Parietal lobe (tissue), 1 donor: Measurements from ENCODE around the gene KDM5A. TPM values are rescaled to one million over a fixed set of nuclear protein-coding genes. Genes with fewer than 3 reads are reported as not detected.

Experiments used
- total RNA-seq: library from RNA; depleted of rRNA; stranded (reverse); fragments of >200 nt; gene quantifications from one replicate; pipeline ENCODE4 v1.2.3, GENCODE V29; 2014

The KDM5A gene
- total RNA-seq: 124 TPM

GRCh38 chr12:389142-390096 lies at the start of gene KDM5A:
Gene KDM5A (minus strand): TSS chr12:389320. CDS start chr12:389091, 229 bp downstream.

DNA sequence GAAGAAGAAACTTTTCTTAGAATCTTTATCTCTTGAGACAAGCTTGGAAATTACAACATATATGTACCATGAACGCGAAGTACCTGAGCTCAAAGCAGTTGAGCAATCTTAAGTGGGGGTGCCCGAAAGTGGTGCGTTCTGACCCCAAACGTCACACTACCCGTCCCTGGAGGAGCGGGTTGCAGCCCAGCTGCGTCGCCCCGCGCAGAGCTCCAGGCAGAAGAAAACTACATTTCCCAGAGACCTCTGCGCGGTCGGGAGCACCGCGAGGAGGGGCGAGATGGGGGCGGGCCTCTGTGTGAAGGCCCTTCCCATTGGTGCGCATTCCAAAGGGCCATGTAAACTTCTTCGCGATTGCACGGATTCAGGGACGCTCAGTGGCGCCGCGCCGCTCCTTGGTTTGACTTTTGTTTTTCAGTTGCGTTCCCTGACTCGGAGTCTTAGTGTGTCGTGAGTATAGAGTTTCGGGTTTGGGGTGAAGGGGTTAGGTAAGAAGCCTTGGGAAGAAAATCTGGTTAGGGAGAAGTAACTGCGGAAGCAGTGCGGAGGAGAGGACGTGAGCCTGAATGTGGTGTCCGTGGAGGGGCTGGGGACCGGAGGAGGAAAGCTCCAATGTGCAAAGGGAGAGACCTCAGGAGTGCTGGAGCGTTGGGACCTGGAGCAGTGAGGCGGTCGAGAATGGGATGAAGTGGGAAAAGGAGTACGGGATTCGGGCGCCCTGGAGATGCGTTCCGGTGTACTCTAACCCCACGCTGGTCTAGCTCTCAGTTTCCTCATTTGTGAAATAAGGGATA lies 12.3 kb upstream of the KDM5A start, which contains the start of gene CCDC77:
TSS of gene CCDC77 (plus strand) at position 410 of the 794 bp plus-strand sequence. CDS start 7,740 bp downstream, outside the sequence.

DNA sequence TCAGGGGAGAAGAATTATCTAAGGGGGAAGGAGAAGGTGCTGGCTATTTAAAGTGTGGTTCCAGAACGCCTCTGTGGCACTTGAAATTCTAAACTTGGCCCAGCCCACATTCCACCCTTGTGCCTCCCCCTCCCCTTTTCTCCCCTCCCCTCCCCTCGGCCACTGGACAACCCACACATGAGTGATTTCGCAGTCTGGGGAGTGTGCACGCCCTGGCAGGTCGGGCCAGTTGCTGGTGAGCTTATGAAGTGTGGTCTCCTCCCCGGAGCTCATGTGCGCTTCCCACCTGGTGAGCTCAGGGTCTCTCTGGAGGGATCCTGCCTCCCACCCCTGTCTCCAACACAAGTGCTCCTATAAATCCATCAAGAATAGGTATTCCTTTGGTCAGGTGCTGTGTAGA lies 126.3 kb downstream of the KDM5A start, which contains the start of gene SLC6A13:
TSS of gene SLC6A13 (minus strand) at position 20 of the 400 bp plus-strand sequence. CDS start 2,784 bp downstream, outside the sequence.

Other genes with a start within 250 kb of the KDM5A start
- 7.8 TPM for gene SLC6A12, start 175.2 kb downstream of the KDM5A start, total RNA-seq
- 5.6 TPM for gene SLC6A13, start 126.5 kb downstream of the KDM5A start, total RNA-seq
- gene CCDC77, start 12.3 kb upstream of the KDM5A start, total RNA-seq: 39.1 TPM
- 4.7 TPM for gene B4GALNT3, start 70.6 kb upstream of the KDM5A start, total RNA-seq